ENCODE data around the gene ANKRD28. TPM values are rescaled to one million over a fixed set of nuclear protein-coding genes. Genes with fewer than 3 reads are reported as not detected.

ANKRD28 gene
- total and polyA plus RNA-seq, 2 of the 13 experiments (the other 11 are each of a cell fraction or from before 2014, with no cell fraction given) = 21.0 to 28.9 TPM

DNA sequence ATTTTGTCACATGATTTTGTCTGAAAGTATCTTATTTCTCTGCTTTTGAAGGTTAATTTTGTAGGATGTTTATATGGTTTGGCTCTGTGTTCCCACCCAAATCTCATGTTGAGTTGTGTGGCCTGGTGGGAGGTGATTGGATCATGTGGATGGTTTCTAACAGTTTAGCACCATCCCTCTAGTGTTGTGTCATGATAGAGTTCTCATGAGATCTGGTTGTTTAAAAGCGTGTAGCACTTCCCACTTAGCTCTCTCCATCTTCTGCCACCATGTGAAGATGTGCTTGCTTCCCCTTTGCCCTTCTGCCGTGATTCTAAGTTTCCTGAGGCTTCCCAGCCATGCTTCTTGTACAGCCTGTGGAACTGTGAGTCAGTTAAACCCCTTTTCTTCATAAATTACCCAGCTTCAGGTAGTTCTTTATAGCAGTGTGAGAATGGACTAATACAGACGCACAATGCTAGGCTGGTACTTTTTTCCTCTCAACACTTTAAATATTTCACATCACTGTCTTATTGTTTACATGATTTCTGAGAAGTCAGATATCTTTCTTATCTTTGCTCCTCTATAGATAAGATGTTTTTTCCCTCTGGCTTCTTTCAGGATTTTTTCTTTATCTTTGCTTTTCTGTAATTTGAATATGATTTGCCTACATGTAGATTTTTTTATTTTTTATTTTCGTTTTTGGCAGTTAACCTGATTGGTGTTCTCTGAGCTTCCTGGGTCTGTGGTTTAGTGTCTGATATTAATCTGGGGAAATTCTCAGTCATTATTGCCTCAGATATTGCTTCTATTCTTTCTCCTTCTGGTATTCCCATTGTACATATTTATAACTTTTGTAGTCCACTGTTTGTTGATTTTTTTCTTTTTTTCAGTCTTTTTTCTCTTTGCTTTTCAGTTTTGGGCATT lies 174.0 kb downstream of the ANKRD28 start (continued):
- TF ChIP-seq, protein P1, sequence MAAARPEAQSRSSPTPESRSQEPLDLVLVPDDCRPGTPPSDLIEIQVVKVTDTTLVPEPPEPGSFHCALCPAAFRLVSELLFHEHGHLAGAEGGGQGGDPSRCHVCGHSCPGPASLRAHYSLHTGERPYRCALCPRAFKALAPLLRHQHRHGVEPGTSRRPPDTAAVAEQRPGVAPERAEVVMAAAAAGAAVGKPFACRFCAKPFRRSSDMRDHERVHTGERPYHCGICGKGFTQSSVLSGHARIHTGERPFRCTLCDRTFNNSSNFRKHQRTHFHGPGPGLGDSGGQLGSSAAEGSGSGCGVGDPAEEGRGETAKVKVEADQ (CRISPR knock-in tag; IDR thresholded peaks at IDR 0.05; ENCODE audit: borderline replicate concordance) = no peak
- no peak for TF ChIP-seq GABPB1 (CRISPR knock-in tag; IDR thresholded peaks at IDR 0.05)
- TF ChIP-seq BHLHE40 (IDR thresholded peaks at IDR 0.05; ENCODE audit: low read length) = no peak
- TF ChIP-seq, protein P2, sequence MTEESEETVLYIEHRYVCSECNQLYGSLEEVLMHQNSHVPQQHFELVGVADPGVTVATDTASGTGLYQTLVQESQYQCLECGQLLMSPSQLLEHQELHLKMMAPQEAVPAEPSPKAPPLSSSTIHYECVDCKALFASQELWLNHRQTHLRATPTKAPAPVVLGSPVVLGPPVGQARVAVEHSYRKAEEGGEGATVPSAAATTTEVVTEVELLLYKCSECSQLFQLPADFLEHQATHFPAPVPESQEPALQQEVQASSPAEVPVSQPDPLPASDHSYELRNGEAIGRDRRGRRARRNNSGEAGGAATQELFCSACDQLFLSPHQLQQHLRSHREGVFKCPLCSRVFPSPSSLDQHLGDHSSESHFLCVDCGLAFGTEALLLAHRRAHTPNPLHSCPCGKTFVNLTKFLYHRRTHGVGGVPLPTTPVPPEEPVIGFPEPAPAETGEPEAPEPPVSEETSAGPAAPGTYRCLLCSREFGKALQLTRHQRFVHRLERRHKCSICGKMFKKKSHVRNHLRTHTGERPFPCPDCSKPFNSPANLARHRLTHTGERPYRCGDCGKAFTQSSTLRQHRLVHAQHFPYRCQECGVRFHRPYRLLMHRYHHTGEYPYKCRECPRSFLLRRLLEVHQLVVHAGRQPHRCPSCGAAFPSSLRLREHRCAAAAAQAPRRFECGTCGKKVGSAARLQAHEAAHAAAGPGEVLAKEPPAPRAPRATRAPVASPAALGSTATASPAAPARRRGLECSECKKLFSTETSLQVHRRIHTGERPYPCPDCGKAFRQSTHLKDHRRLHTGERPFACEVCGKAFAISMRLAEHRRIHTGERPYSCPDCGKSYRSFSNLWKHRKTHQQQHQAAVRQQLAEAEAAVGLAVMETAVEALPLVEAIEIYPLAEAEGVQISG (CRISPR knock-in tag; IDR thresholded peaks at IDR 0.05) = no peak
- no peak for TF ChIP-seq ZNF12 (CRISPR knock-in tag; IDR thresholded peaks at IDR 0.05)
- TF ChIP-seq ZFYVE20 (CRISPR knock-in tag; IDR thresholded peaks at IDR 0.05; ENCODE audit: borderline replicate concordance, low read depth) = no peak
- TF ChIP-seq, protein P3, sequence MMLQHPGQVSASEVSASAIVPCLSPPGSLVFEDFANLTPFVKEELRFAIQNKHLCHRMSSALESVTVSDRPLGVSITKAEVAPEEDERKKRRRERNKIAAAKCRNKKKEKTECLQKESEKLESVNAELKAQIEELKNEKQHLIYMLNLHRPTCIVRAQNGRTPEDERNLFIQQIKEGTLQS (CRISPR knock-in tag; IDR thresholded peaks at IDR 0.05) = no peak
- TF ChIP-seq ZFP1 (CRISPR knock-in tag; IDR thresholded peaks at IDR 0.05) = no peak
- no peak for TF ChIP-seq ZNF124 (CRISPR knock-in tag; IDR thresholded peaks at IDR 0.05)
- no peak for TF ChIP-seq KDM5B (CRISPR knock-in tag; IDR thresholded peaks at IDR 0.05; ENCODE audit: borderline replicate concordance)
- TF ChIP-seq, protein P4, sequence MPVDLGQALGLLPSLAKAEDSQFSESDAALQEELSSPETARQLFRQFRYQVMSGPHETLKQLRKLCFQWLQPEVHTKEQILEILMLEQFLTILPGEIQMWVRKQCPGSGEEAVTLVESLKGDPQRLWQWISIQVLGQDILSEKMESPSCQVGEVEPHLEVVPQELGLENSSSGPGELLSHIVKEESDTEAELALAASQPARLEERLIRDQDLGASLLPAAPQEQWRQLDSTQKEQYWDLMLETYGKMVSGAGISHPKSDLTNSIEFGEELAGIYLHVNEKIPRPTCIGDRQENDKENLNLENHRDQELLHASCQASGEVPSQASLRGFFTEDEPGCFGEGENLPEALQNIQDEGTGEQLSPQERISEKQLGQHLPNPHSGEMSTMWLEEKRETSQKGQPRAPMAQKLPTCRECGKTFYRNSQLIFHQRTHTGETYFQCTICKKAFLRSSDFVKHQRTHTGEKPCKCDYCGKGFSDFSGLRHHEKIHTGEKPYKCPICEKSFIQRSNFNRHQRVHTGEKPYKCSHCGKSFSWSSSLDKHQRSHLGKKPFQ (CRISPR knock-in tag; IDR thresholded peaks at IDR 0.05; ENCODE audit: insufficient replicate concordance) = no peak
- TF ChIP-seq KDM4B (CRISPR knock-in tag; IDR thresholded peaks at IDR 0.05) = no peak
- no peak for TF ChIP-seq PHB2 (IDR thresholded peaks at IDR 0.05; ENCODE audit: partially characterized antibody)
- TF ChIP-seq, protein P5, sequence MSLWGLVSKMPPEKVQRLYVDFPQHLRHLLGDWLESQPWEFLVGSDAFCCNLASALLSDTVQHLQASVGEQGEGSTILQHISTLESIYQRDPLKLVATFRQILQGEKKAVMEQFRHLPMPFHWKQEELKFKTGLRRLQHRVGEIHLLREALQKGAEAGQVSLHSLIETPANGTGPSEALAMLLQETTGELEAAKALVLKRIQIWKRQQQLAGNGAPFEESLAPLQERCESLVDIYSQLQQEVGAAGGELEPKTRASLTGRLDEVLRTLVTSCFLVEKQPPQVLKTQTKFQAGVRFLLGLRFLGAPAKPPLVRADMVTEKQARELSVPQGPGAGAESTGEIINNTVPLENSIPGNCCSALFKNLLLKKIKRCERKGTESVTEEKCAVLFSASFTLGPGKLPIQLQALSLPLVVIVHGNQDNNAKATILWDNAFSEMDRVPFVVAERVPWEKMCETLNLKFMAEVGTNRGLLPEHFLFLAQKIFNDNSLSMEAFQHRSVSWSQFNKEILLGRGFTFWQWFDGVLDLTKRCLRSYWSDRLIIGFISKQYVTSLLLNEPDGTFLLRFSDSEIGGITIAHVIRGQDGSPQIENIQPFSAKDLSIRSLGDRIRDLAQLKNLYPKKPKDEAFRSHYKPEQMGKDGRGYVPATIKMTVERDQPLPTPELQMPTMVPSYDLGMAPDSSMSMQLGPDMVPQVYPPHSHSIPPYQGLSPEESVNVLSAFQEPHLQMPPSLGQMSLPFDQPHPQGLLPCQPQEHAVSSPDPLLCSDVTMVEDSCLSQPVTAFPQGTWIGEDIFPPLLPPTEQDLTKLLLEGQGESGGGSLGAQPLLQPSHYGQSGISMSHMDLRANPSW (CRISPR knock-in tag; IDR thresholded peaks at IDR 0.05; ENCODE audit: borderline replicate concordance) = no peak

All from HepG2 (cell line).